HEK293 (cell line): ENCODE measurements around the gene ITSN1.

ENCODE experiments used
- GLI2 ChIP-seq: fragments of 450-650 bp; formaldehyde crosslinking; IDR thresholded peaks from 2 replicates; pipeline ENCODE4; 2017; ENCODE audit warnings: missing biosample characterization, missing genetic modification characterization, low read depth, borderline replicate concordance
- GLI4 ChIP-seq: fragments of 450-650 bp; formaldehyde crosslinking; IDR thresholded peaks from 2 replicates; pipeline ENCODE4 v1.5.1; 2016; ENCODE audit warnings: missing biosample characterization, missing genetic modification characterization
- HOXA7 ChIP-seq: sonication (generic); formaldehyde crosslinking; IDR thresholded peaks from 2 replicates; pipeline ENCODE4 v1.8.1; 2022; ENCODE audit warnings: missing genetic modification reagents, borderline replicate concordance
- SCRT1 ChIP-seq: fragments of 450-650 bp; formaldehyde crosslinking; IDR thresholded peaks from 2 replicates; pipeline ENCODE4 v1.5.1; 2016; ENCODE audit warnings: missing biosample characterization, missing genetic modification characterization, borderline replicate concordance
- SP3 ChIP-seq: fragments of 450-650 bp; formaldehyde crosslinking; IDR thresholded peaks from 2 replicates; pipeline ENCODE4 v1.5.1; 2016; ENCODE audit warnings: missing biosample characterization, missing genetic modification characterization
- TSHZ1 ChIP-seq: fragments of 450-650 bp; formaldehyde crosslinking; IDR thresholded peaks from 2 replicates; pipeline ENCODE4 v1.5.1; 2016; ENCODE audit warnings: missing biosample characterization, missing genetic modification characterization, borderline replicate concordance
- ZBTB11 ChIP-seq: fragments of 450-650 bp; formaldehyde crosslinking; conservative IDR thresholded peaks from 2 replicates; pipeline ENCODE4 v1.5.1; 2016; ENCODE audit warnings: low read depth, missing biosample characterization, missing genetic modification characterization
- ZBTB7A ChIP-seq: fragments of 450-650 bp; formaldehyde crosslinking; IDR thresholded peaks from 2 replicates; pipeline ENCODE4 v1.5.1; 2016; ENCODE audit warnings: low read depth, missing biosample characterization, missing genetic modification characterization
- ZBTB8A ChIP-seq: fragments of 450-650 bp; formaldehyde crosslinking; IDR thresholded peaks from 2 replicates; pipeline ENCODE4 v1.5.1; 2016; ENCODE audit warnings: missing biosample characterization, missing genetic modification characterization
- ZFHX2 ChIP-seq: fragments of 450-650 bp; formaldehyde crosslinking; conservative IDR thresholded peaks from 2 replicates; pipeline ENCODE4 v1.5.1; 2016; ENCODE audit warnings: missing biosample characterization, missing genetic modification characterization
- ZNF132 ChIP-seq: fragments of 450-650 bp; formaldehyde crosslinking; IDR thresholded peaks from 2 replicates; pipeline ENCODE4 v1.5.1; 2017; ENCODE audit warnings: missing biosample characterization, missing genetic modification characterization, borderline replicate concordance
- ZNF140 ChIP-seq: fragments of 450-650 bp; formaldehyde crosslinking; IDR thresholded peaks from 2 replicates; pipeline ENCODE4 v1.5.1; 2016; ENCODE audit warnings: missing biosample characterization, missing genetic modification characterization
- ZNF146 ChIP-seq: fragments of 450-650 bp; formaldehyde crosslinking; IDR thresholded peaks from 2 replicates; pipeline ENCODE4 v1.5.1; 2016; ENCODE audit warnings: missing biosample characterization, missing genetic modification characterization
- ZNF169 ChIP-seq: fragments of 450-650 bp; formaldehyde crosslinking; IDR thresholded peaks from 2 replicates; pipeline ENCODE4 v1.5.1; 2016; ENCODE audit warnings: missing biosample characterization, missing genetic modification characterization
- ZNF302 ChIP-seq: fragments of 450-650 bp; formaldehyde crosslinking; IDR thresholded peaks from 2 replicates; pipeline ENCODE4 v1.5.1; 2016; ENCODE audit warnings: missing biosample characterization, missing genetic modification characterization, low read depth
- ZNF366 ChIP-seq: fragments of 450-650 bp; formaldehyde crosslinking; conservative IDR thresholded peaks from 2 replicates; pipeline ENCODE4 v1.5.1; 2016; ENCODE audit warnings: missing biosample characterization, missing genetic modification characterization
- ZNF404 ChIP-seq: fragments of 450-650 bp; formaldehyde crosslinking; IDR thresholded peaks from 2 replicates; pipeline ENCODE4 v1.5.1; 2017; ENCODE audit warnings: missing biosample characterization, missing genetic modification characterization
- ZNF514 ChIP-seq: fragments of 450-650 bp; formaldehyde crosslinking; IDR thresholded peaks from 2 replicates; pipeline ENCODE4 v1.5.1; 2016; ENCODE audit warnings: missing biosample characterization, missing genetic modification characterization
- ZNF664 ChIP-seq: fragments of 450-650 bp; formaldehyde crosslinking; IDR thresholded peaks from 2 replicates; pipeline ENCODE4 v1.5.1; 2016; ENCODE audit warnings: missing biosample characterization, missing genetic modification characterization
- ZNF776 ChIP-seq: fragments of 450-650 bp; formaldehyde crosslinking; IDR thresholded peaks from 2 replicates; pipeline ENCODE4 v1.5.0; 2017; ENCODE audit warnings: missing biosample characterization, missing genetic modification characterization, borderline replicate concordance
- ZNF791 ChIP-seq: fragments of 450-650 bp; formaldehyde crosslinking; IDR thresholded peaks from 2 replicates; pipeline ENCODE4 v1.5.1; 2016; ENCODE audit warnings: missing biosample characterization, missing genetic modification characterization
- ZNF830 ChIP-seq: fragments of 450-650 bp; IDR thresholded peaks from 2 replicates; pipeline ENCODE4 v1.5.0; 2018; ENCODE audit warnings: missing biosample characterization, missing genetic modification characterization, low read depth, mild to moderate bottlenecking, moderate library complexity
- ZNF837 ChIP-seq: fragments of 450-650 bp; formaldehyde crosslinking; IDR thresholded peaks from 2 replicates; pipeline ENCODE4 v1.5.1; 2016; ENCODE audit warnings: missing biosample characterization, missing genetic modification characterization
- TF ChIP-seq, protein P1 (sequence below): fragments of 450-650 bp; formaldehyde crosslinking; IDR thresholded peaks from 2 replicates; pipeline ENCODE4 v1.5.1; 2017; ENCODE audit warnings: missing biosample characterization, missing genetic modification characterization
- TF ChIP-seq, protein P2 (sequence below): fragments of 450-650 bp; IDR thresholded peaks from 2 replicates; pipeline ENCODE4 v1.5.1; 2018; ENCODE audit warnings: missing biosample characterization, missing genetic modification characterization
- TF ChIP-seq, protein P3 (sequence below): fragments of 450-650 bp; formaldehyde crosslinking; IDR thresholded peaks from 2 replicates; pipeline ENCODE4 v1.5.1; 2016; ENCODE audit warnings: missing biosample characterization, missing genetic modification characterization

The ITSN1 gene

GRCh38 chr21:33642027-33642895 is at the start of gene ITSN1 (continued):
- no peak for TF ChIP-seq SCRT1 (tag by site-specific recombination)
- TF ChIP-seq ZNF664 (tag by site-specific recombination), result no peak
- TF ChIP-seq ZNF366, result peak; percentile 100
- TF ChIP-seq ZNF791, result no peak
- peak; percentile 97 for TF ChIP-seq ZBTB8A (tag by site-specific recombination)
- TF ChIP-seq ZNF169 (tag by site-specific recombination), result peak; percentile 99
- TF ChIP-seq, protein P1, sequence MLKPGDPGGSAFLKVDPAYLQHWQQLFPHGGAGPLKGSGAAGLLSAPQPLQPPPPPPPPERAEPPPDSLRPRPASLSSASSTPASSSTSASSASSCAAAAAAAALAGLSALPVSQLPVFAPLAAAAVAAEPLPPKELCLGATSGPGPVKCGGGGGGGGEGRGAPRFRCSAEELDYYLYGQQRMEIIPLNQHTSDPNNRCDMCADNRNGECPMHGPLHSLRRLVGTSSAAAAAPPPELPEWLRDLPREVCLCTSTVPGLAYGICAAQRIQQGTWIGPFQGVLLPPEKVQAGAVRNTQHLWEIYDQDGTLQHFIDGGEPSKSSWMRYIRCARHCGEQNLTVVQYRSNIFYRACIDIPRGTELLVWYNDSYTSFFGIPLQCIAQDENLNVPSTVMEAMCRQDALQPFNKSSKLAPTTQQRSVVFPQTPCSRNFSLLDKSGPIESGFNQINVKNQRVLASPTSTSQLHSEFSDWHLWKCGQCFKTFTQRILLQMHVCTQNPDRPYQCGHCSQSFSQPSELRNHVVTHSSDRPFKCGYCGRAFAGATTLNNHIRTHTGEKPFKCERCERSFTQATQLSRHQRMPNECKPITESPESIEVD (tag by site-specific recombination), result no peak
- TF ChIP-seq, protein P2, sequence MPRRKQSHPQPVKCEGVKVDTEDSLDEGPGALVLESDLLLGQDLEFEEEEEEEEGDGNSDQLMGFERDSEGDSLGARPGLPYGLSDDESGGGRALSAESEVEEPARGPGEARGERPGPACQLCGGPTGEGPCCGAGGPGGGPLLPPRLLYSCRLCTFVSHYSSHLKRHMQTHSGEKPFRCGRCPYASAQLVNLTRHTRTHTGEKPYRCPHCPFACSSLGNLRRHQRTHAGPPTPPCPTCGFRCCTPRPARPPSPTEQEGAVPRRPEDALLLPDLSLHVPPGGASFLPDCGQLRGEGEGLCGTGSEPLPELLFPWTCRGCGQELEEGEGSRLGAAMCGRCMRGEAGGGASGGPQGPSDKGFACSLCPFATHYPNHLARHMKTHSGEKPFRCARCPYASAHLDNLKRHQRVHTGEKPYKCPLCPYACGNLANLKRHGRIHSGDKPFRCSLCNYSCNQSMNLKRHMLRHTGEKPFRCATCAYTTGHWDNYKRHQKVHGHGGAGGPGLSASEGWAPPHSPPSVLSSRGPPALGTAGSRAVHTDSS (tag by site-specific recombination), result peak; percentile 47; the same call in 1 of the 2 replicates
- TF ChIP-seq ZNF140 (tag by site-specific recombination), result peak; percentile 98
- TF ChIP-seq GLI2 (tag by site-specific recombination), result no peak
- TF ChIP-seq TSHZ1, result peak; percentile 30; the same call in 1 of the 2 replicates
- TF ChIP-seq ZNF776 (tag by site-specific recombination), result no peak
- TF ChIP-seq ZBTB11 (tag by site-specific recombination), result peak; percentile 65; the same call in 1 of the 2 replicates
- peak; percentile 62; the same call in 1 of the 2 replicates for TF ChIP-seq GLI4 (tag by site-specific recombination)
- TF ChIP-seq ZNF404 (tag by site-specific recombination), result no peak
- TF ChIP-seq ZFHX2 (tag by site-specific recombination), result peak; percentile 98
- TF ChIP-seq ZNF132 (tag by site-specific recombination), result no peak
- TF ChIP-seq ZNF830 (tag by site-specific recombination), result no peak
- no peak for TF ChIP-seq ZNF146 (tag by site-specific recombination)
- TF ChIP-seq ZNF302 (tag by site-specific recombination), result no peak
- TF ChIP-seq ZNF514 (tag by site-specific recombination), result no peak
- TF ChIP-seq ZBTB7A, result peak; percentile 89
- peak; percentile 99 for TF ChIP-seq SP3
- no peak for TF ChIP-seq HOXA7
- TF ChIP-seq, protein P3, sequence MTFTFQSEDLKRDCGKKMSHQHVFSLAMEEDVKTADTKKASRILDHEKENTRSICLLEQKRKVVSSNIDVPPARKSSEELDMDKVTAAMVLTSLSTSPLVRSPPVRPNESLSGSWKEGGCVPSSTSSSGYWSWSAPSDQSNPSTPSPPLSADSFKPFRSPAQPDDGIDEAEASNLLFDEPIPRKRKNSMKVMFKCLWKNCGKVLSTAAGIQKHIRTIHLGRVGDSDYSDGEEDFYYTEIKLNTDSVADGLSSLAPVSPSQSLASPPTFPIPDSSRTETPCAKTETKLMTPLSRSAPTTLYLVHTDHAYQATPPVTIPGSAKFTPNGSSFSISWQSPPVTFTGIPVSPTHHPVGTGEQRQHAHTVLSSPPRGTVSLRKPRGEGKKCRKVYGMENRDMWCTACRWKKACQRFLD, result no peak
- no peak for TF ChIP-seq ZNF837 (tag by site-specific recombination)
